Measurements from ENCODE around the gene SCGB1D1. TPM values are rescaled to one million over a fixed set of nuclear protein-coding genes. Genes with fewer than 3 reads are reported as not detected.

Gene SCGB1D1, protein sequence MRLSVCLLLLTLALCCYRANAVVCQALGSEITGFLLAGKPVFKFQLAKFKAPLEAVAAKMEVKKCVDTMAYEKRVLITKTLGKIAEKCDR
- not detected in 2 replicates for total RNA-seq

DNA sequence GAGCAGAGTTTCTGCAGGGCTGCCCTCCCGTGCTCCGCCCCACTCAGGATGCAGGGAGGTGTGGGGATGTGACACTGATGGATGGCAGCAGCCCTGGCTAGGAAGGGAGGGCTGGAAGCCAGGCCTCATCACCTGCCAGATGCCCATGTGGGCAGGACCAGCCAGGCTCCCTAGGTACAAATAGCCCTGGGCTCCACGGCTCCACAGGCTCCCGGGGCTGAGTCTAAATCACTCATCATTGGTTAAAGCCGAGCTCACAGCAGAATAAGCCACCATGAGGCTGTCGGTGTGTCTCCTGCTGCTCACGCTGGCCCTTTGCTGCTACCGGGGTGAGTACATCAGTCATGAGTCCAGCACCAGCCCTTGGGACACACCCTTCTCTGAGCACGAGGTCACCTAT, at the start of gene SCGB1D1:
Gene SCGB1D1, plus strand, starts transcription at position 206 of the 400 bp plus-strand sequence. Its CDS starts 69 bp downstream, at position 275.

GRCh38 chr11:62242021-62242420, 52.0 kb downstream of the SCGB1D1 start, which contains the start of gene SCGB1D2:
TSS of gene SCGB1D2 (plus strand) at chr11:62242239. CDS start at chr11:62242308, 69 bp downstream.

Other genes starting within 250 kb of the SCGB1D1 start
- gene BEST1, start 239.9 kb upstream of the SCGB1D1 start, total RNA-seq: 2.3 and 2.6 TPM in 2 replicates
- gene FTH1, start 222.6 kb upstream of the SCGB1D1 start, total RNA-seq: 308 and 402 TPM in 2 replicates
- gene INCENP, start 66.2 kb upstream of the SCGB1D1 start, total RNA-seq: 20.7 and 27.1 TPM in 2 replicates
- not detected in 2 replicates for gene SCGB2A1, start 18.5 kb downstream of the SCGB1D1 start, total RNA-seq
- not detected in 2 replicates for gene SCGB1D2, start 52.0 kb downstream of the SCGB1D1 start, total RNA-seq
- not detected in 2 replicates for gene SCGB2A2, start 79.9 kb downstream of the SCGB1D1 start, total RNA-seq
- gene SCGB1D4, start 108.9 kb downstream of the SCGB1D1 start, total RNA-seq: not detected in 2 replicates
- not detected in 2 replicates for gene ASRGL1, start 147.2 kb downstream of the SCGB1D1 start, total RNA-seq
- gene SCGB1A1, start 228.8 kb downstream of the SCGB1D1 start, total RNA-seq: not detected in 2 replicates

Measured in myometrial cell (primary cell).